ENCODE data around the gene DTNA.

DTNA gene

DNA sequence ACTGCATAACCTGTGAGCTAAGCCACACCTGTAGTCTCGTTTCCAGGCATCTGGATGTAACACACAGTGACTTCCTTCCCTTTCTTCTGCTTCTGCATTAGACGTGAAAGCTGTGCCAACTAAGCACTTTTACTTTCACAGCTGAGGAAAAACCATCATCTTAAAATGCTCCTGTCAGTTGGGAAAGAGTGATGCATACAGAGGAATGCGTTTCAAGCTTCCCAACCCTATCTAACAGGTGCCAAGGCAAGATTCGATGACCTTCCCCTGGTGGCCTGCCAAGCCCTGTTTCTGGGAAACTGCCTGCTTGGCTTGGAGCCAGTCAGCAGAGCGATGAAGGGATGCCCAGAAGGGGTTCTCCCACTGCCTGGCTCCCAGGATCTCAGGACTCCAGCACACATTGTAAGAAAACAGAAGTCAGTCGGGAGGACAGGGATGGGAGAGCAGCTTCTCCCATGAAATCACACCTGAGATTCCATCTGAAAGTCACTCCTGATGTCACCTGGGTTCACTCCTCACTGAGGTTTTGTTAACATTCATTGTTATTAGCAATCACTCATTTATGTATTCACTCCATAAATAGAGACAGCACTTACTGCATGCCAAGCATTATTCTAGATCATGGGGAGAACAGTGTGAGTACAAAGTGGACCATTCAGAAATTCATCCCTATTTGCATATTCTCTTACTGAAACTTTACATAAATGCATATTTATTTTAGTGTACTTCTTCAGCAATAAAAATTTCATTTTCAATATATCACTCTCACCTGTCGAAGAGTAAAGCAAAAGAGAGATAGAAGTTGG, 64.1 kb downstream of the DTNA start:
- no peak for DNase-seq

DNA sequence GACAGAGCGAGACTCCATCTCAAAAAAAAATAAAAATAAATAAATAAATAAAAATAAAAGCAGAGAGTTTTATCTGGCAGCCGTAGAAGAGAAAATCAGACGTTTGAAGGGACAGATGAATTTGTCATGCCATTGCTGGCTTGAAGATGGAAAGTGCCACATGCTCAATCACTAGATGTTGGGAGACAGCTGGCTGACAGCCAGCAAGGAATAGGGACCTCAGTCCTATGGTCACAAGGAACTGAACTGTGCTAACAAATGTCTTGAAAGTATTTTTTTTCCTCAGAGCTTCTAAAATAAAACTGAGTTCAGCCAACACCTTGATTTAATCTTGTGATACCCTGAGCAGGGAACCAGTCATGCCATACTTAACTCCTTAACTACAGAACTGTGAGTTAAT, 65.4 kb downstream of the DTNA start:
- DNase-seq = no peak

DNA sequence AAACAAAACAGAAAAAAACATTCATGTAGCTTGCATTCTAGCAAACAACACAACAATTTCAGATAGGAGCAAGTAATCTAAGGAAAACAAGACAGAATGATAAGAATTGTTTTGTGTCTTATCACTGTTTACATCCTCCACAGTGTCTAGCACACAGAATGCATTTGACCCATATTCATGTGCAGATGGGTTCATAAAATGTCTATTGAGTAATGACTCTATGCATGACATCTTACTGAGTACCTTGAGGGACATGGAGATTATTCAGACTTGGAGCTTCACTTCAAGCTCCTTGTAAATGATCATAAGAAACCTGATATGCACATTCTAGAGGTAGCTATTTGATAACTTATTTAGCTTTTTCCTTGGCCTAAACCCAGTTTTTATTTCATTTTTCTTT, 69.0 kb downstream of the DTNA start:
- no peak for DNase-seq

DNA sequence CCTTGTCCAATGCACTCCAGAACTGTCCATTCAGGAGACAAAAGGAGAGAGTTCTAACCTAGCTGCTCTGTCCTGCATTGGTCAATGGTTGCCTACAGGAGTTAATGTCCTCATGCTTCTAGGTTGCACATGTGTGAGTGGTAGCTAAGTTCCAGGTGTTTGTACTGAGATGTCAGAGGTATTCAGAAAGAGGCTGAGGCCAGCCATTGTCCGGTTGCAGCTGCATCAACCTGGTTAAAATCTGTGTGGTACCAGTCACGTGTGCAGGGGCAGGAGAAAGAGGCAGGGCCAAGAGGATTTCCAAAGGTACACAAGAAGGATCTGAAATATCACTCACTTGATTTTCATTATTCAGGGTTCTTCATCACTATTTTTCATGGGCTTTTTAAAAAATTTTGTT, 70.8 kb downstream of the DTNA start:
- DNase-seq = no peak

DNA sequence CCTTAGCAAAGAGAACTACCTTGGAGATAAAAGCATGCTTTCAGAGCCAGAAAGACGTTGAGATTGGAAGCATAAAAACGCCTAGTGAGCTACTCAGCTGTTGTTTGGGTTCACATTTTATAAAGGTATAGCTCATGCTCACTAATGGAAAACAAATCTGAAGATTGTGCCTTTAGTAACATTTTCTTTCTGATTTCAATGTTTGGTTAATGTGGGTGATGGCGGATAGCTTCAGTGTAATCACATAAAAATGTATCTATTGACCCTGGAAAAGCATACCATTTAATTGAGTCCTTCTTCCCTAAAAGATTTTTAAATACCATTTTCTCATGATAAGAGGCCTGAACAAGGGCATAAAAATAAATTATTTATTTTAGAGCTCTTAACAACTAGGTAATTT, 73.4 kb downstream of the DTNA start:
- DNase-seq = no peak

DNA sequence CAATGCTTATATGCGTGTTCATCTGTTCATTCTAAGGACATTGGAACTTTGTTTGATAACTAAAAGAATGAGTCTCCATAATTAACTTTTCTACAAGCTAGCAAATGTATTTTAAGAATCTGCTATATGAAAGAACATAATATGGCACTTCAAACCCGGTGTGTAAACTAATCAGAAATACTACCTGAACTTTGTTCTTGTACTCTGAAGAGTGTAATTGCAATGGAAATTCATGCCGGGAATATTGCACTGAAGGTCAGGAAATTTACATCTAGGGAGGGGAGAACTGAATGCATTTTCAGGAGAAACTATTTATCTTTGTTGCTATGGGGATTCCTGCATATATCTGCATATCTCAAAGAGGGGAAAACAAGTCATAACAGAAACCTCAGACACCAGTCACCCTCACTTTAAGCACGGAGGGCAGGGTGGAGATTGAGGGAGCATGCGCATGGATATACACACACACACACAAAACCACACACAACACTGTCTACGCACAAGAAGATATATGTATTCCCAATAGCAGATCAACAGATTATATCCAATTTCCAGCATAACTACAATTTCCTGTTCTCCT, 76.2 kb downstream of the DTNA start:
- no peak for DNase-seq

DNA sequence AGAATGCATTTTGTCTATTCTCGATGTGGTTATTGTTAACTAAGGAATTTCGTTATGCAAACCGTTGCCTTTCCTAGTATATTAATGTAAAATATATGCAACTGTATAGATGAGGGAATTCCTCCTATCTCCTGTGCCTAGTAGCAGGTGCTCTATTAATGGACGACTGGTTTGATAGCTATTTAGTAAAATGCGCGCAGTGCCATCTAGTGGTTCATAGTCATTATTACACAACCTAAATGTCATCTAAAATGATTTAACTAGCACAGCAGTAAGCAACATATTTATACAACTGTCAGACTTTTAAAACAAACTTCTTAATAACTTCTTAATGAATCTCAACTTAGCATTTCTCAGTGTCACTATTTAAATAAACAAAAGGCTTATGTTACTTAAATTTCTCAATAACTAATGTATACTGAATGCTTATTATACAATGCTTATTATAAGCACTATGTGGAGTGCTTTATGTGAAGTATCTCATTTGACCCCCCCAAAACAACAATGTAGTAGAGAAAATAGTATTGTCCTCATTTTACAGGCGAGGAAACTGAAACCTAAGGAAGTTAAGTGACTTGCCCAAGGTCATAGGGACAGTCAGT, 77.9 kb downstream of the DTNA start:
- DNase-seq = peak; percentile 44

DNA sequence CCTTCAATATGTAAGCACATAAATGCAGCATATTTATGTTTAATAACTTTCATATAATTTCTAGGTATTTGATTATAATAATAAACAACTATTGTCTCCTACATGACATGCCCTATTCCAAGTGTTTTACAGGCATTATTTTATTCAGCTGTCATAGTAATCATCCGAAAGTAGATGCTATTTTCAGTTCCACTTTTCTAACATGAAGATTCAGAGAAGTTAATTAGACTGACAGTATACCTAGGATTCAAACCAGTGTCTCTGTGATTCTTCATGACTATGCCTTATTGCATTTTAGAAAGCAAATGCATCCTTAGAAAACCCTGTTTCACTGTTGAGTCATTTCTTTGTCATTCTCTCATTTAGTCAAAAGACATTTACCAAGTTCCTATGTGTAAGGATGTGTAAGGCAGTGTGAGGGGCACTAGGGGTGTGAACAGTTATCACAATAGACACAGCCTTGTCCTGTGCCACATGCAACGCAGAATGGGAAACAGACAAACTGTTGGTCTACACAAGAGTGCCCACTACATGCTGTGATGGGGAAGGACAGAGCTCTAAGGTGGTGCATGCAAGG, 79.8 kb downstream of the DTNA start:
- no peak for DNase-seq

DNA sequence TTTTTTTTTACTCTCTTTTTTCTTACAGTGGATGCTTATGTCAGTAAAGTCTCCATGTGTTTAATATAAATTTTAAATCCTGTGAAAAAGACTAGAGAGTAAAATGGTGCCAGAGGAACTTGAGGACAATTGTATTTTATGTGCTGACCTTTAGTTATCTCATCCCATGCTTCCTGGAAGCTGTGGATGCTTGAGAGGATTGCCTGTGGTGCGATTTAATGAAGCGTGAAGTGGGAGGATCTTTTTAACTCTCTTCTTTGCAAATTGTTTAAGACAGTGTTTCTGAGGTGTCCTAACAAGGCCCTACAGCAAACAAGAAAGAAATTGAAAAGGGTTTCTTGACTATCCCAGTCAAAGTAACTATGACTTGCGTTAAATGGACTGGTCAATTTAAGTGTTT, 84.2 kb downstream of the DTNA start:
- DNase-seq = no peak

DNA sequence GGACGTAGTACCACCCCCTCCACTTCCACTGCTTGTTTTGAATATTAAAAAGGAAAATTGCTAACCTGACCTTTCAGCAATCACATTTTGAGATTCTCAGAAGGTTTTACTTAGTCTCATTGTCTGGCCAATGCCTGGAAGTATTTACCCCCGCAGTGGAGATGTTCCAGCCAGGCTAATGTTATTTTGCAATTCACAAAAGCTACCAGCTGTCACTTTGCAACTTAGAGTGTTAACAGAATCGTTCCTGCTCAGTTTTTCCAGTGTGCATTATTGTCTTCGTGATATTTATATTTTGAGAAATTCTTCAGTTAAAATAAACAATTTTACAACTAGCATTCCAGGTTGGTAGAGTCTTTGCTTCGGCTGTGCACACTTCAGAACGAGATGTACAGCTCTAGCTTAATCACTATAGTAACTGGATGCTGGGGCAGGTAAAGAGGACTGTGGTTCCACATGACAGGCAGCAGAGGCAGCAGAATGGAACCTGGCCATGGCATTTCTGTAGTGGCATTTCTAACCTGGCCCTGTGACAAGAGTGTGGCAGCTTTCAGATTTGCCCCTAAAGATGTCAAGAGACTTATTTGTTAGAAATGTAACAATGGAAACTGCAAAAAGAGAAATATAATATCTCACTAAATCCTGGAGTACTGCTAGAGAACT, 85.1 kb downstream of the DTNA start:
- no peak for DNase-seq

DNA sequence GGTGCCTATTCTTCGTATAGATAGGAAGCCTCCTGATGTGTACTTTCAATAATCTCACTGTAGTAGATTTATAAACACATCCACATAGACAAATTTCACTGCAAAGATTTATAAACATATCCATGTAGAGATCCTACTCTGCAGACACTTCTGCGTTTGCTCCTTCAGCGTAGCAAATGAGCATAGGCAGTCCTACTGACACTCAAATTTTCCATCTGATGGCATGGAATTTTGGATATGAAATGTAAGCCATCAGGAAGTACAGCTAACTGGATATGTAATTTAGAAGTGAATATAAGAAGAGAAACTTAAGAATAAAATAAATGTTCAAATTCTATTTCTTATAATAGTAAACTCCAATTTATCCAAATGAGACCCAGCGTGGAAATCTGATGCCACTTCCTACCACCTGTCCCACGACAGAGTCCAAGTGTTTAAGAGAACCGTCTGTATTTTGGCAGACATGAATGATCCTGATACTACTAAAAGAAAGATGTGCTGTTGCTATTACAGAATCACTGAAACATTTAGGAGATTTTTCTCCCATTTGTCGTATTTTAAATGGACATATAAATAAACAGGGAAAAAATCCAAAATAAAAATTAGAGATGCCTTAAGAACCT, 86.0 kb downstream of the DTNA start:
- no peak for DNase-seq

DNA sequence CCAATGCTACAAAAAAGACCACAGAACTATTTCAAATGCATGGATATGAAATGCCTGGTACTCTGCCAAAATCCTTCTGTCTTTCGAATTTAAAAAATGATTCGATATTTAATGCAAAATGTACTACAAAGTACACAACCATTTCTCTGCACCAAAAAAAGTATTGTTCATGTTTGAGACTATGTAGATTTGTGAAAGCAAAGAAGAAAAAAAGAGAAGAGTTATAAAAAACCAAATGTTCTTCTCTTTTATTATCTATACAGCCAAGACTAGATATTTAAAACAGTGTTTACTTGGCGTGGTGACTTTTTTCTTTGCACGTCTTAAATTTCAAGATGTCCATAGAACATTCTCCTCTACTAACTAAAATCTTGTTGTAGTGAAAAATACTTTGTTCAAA, 89.2 kb downstream of the DTNA start:
- no peak for DNase-seq

DNA sequence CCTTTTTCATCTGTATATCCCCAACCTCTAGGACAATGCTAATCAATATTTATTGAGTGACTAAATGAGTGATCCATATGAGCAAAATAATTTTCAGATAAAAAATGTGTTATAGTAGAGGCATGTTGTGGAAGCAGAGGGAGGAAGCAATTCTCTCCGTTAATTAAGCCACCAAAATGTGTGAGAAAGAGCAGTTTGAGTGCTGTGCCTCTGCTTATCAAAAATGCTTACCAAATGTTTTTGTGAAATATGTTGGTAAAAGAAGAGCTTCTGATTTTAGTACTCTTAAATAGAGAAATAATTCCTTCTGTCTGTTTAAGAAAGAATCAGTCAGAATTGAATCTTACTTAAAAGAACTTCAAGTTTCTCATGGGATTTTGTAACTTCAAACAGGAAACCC, 90.3 kb downstream of the DTNA start:
- DNase-seq = no peak

DNA sequence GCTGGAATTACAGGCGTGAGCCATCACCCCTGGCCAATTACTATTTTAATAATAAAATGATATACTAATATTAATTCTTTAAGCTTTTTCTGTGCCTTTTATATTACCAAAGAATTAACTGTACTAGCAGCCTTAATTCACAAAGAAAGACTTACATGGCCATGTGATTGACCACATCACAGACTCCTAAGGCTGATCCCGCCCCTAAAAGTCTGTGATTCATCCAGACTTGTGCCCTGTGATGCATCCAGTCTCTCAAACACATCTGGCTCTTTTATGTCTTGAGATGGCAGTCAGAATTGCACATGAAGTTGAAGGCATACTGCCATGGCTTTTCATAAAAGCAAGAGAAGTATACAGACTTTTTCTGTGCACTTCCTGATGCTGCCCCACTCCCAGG, 91.7 kb downstream of the DTNA start:
- DNase-seq = no peak

DNA sequence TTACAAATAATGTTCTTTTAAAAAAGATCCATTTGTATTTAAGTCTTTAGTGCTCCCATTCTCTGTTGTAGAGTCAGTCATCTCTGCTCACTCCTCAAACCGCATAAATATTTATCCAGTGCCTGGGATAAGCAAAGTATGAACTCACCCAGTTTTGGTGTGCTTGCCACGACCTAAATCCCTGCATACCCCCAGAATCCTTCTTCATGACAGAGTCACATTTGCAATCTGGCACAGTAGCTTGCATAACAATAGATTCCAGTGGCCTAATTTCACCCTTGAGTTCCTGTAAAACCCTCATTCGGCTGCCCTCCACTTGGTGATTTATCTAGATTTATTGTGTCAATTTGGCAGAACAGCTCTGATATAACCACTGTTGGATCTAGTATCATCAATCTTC, 92.9 kb downstream of the DTNA start:
- DNase-seq = no peak

DNA sequence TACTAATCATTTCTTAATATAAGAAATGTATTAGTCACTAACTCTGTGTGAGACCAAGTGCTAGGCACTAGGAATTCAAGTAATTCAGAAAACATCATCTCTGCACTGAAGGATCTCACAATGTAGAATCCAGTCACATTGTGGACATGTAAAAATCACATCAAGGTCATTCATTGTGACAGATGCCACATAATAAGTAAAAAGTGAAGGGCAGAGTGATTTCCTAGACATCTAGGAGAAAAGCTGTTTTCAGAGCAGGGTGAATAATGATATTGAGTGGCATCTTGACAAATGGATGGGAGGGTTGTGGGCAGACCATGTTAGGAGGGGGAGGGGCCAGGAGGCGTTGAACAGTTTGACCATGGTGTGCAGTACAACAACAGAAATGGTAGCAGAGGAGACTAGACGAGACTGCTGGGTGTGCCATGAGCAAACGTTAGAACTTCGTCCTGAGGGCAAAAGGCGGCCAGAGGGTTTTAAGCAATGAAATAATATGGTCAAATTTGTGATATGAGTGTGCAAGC, 93.8 kb downstream of the DTNA start:
- DNase-seq = no peak

DNA sequence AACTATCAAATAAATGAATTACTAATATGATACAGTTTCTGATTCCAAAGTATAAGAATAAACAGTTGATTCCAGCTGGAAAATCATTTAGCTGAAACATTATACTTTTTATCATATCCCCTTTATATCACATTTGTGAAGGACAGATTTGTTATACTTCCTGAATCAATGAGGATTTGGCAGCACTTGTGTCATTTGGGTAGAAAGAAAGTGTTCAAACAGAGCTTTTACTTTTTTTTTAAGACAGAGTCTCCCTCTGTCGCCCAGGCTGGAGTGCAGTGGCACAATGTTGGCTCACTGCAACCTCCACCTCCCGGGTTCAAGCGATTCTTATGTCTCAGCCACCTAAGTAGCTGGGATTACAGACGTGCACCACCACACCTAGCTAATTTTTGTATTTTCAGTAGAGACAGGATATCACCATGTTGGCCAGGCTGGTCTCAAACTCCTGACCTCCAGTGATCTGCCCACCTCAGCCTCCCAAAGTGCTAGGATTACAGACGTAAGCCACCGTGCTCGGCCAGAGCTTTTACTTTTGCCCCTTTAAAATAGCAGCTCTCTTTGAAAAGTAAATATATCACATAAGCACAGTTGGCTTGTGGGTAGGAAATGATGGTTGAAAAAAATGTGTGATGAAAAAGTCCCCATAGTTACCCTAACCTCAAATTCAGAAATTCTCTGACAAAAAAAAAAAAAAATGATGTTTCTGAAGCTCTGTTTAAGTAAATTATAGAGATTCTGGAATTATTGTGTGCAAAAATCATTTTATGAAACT, 95.2 kb downstream of the DTNA start:
- no peak for DNase-seq

DNA sequence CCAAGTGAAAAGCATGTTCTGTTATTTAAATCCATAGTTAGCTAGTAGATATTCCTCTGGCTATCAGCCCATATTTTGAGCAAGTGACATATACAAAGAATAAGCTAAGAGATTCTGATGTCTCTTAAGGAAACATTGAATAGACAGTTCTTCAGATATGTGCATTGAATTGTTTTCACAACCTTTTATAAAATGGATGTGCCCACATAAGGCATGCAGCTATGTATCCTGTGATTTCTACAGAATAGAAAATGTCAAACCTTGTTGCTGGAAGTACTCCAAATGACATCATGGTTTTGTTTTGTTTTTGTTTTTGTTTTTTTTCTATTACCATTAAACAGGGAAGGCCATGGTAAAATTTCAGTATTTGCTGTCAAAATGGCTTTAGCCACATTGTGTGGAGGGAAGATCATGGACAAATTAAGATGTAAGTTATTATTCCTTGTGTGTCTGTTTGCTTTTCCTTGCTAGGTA, 95.8 kb downstream of the DTNA start:
- no peak for DNase-seq

DNA sequence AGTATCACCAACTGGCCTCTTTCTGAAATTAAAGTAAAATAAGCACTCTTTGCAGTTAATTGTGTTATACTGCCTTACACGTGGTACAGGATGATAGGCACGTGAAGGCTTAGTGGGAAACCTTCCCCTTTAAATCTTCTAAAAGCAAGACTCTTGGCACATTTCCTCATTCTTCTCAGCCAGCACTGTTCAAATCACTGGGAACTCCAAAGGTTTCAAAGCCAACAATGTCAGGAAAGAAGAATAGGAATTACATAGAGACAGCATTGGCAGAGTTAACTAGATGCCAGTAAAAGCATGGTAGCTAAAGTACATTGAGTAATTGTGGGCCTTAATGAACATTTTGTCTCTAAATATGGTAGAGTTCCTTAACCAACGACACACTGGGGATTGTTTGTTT, 96.4 kb downstream of the DTNA start:
- no peak for DNase-seq

DNA sequence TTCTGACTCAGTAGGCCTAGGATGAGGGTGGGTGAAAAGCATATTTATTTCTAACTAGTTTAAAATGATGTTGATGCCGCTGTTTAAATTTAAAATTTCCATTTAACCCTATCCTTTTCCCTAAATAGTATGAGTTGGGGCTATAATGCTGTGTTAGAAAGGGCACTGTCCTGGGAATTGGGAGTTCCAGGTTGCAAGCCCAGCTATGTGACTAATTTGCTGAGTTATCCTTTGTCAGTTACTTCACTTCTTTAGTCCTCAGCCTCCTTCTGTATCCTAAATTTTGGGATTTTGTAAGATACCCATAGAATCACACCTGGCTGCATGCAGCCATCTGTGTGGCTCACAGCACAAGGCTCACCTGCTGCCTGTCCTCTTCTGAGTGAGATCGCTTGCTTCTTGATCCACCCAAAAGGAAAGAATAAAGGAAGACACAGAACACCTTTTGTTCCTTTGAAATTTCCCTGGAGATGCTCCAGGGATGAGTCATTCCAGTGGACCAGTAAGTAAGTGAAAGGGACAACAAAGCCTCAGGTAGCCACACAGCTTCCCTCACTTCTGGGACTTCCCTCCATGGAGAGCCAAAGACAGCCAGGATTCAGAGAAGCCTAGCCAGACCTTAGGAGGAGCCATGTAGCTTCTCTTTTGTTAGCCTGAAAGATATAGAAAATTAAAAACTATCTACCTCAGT, 97.2 kb downstream of the DTNA start:
- no peak for DNase-seq

DNA sequence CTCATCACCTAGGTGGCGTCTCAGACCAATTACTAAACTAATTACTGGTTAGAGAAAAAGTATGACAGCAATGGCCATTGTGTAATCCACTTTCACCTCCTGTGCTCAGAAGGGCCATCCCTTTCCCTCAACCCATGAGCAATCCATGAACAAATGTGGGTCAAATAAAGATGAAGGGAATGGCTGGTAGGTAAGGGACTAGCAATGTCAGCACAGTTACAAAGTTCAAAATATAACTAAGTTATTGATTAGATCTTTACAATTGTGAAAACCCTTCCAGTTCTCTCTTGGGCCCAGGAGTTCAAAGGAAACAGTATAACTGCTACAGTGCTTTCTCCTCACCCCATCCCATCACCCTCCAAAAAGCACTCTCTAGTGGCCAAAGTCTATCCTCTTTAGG, 98.3 kb downstream of the DTNA start:
- DNase-seq = no peak

All from stimulated activated CD4-positive, alpha-beta T cell treated with anti-CD3 and anti-CD28 coated beads, Interleukin-15, amount 100 ng/mL, for 24 hours (primary cell).